ENCODE results near the gene ACTR10. TPM values are rescaled to one million over a fixed set of nuclear protein-coding genes. Genes with fewer than 3 reads are reported as not detected.
"Not testable (repeated sequence)": the region's sequence is repeated elsewhere in the genome, so short reads cannot be mapped to it uniquely, and the experiment has no call there.

ACTR10 gene
- total and polyA plus RNA-seq, 2 experiments from 2014 or later, result 106 to 112 TPM

GRCh38 chr14:58249611-58250010, 49.7 kb downstream of the ACTR10 start:
- TF ChIP-seq, protein P1, sequence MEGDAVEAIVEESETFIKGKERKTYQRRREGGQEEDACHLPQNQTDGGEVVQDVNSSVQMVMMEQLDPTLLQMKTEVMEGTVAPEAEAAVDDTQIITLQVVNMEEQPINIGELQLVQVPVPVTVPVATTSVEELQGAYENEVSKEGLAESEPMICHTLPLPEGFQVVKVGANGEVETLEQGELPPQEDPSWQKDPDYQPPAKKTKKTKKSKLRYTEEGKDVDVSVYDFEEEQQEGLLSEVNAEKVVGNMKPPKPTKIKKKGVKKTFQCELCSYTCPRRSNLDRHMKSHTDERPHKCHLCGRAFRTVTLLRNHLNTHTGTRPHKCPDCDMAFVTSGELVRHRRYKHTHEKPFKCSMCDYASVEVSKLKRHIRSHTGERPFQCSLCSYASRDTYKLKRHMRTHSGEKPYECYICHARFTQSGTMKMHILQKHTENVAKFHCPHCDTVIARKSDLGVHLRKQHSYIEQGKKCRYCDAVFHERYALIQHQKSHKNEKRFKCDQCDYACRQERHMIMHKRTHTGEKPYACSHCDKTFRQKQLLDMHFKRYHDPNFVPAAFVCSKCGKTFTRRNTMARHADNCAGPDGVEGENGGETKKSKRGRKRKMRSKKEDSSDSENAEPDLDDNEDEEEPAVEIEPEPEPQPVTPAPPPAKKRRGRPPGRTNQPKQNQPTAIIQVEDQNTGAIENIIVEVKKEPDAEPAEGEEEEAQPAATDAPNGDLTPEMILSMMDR (IDR thresholded peaks at IDR 0.05; ENCODE audit: poor library complexity), result no peak
- TF ChIP-seq EZH2phosphoT487 (IDR thresholded peaks at IDR 0.05; ENCODE audit: low read depth, severe bottlenecking, unreplicated experiment) (no peak), EZH2 (IDR thresholded peaks at IDR 0.05; ENCODE audit: borderline replicate concordance) (no peak)
- Histone ChIP-seq H3K36me3 (replicated peaks; ENCODE audit: insufficient read depth, low read depth) (no peaks in the 10 kb centered on the region), H3K4me1 (ENCODE audit: insufficient read depth) (peaks cover 16% of the 10 kb centered on the region), H3K27me3 (no peaks in the 10 kb centered on the region), H3K4me2 (no peak overlapping the region), H3K4me3 (no peak overlapping the region), H4K20me1 (ENCODE audit: insufficient read depth, poor library complexity, severe bottlenecking) (peaks cover 40% of the 10 kb centered on the region), H3K27ac (no peak overlapping the region), H3K79me2 (peaks cover 91% of the 10 kb centered on the region), H2AFZ (no peak overlapping the region), H3K9me3 (ENCODE audit: low read depth) (no peaks in the 10 kb centered on the region), H3K9me2 (replicated peaks; ENCODE audit: insufficient read depth) (no peaks in the 10 kb centered on the region)
- DNase-seq (ENCODE audit: low spot score), result no peak
- 96% methylated on average over 8 of the region's 8 CpGs for WGBS (ENCODE audit: low lambda C conversion rate, missing lambda C conversion rate)

DNA sequence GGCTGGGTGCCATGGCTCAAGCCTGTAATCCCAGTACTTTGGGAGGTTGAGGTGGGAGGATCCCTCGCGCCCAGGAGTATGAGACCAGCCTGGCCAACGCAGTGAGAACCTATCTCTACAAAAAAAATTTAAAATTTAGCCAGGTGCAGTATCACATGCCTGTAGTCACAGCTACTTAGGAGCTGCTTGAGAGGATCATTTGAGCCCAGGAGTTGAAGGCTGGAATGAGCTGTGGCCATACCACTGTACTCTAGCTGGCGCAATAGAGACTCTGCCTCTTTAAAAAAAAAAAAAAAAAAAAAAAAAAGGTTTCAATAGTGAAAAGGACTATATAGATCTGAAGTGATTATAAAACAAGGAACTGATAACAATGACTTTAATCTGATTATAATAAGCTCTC, 58.2 kb downstream of the ACTR10 start:
- Histone ChIP-seq H3K9me3 (ENCODE audit: low read depth) (no peaks in the 10 kb centered on the region), H3K4me3 (no peak overlapping the region), H3K4me2 (no peak overlapping the region), H3K27me3 (no peaks in the 10 kb centered on the region), H3K27ac (no peak overlapping the region), H3K79me2 (peaks cover 58% of the 10 kb centered on the region), H4K20me1 (ENCODE audit: insufficient read depth, poor library complexity, severe bottlenecking) (no peaks in the 10 kb centered on the region), H3K36me3 (replicated peaks; ENCODE audit: insufficient read depth, low read depth) (peaks cover 6% of the 10 kb centered on the region), H3K4me1 (ENCODE audit: insufficient read depth) (no peaks in the 10 kb centered on the region), H3K9me2 (replicated peaks; ENCODE audit: insufficient read depth) (no peaks in the 10 kb centered on the region), H2AFZ (no peak overlapping the region)
- TF ChIP-seq EZH2phosphoT487 (IDR thresholded peaks at IDR 0.05; ENCODE audit: low read depth, severe bottlenecking, unreplicated experiment) (no peak), EZH2 (IDR thresholded peaks at IDR 0.05; ENCODE audit: borderline replicate concordance) (no peak)
- TF ChIP-seq, protein P1 (IDR thresholded peaks at IDR 0.05; ENCODE audit: poor library complexity), result no peak
- no peak for DNase-seq (ENCODE audit: low spot score)
- 98% methylated on average over 4 of the region's 4 CpGs for WGBS (ENCODE audit: low lambda C conversion rate, missing lambda C conversion rate)

DNA sequence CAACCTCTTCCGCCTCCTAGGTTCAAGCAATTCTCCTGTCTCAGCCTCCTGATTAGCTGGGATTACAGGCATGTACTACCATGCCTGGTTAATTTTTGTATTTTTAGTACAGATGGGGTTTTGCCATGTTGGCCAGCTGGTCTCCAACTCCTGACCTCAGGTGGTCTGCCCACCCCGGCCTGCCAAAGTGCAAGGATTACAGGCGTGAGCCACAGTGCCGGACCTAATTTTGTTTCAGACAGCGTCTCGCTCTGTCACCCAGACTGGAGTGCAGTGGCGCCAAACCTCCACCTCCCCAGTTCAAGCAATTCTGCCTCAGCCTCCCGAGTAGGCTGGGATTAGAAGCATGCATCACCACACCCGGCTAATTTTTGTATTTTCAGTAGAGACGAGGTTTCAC, 62.1 kb downstream of the ACTR10 start:
- H3K4me2 ChIP-seq; H3K4me1 ChIP-seq (ENCODE audit: insufficient read depth); H3K4me3 ChIP-seq; H3K9me3 ChIP-seq (ENCODE audit: low read depth); H3K27me3 ChIP-seq; DNase-seq (ENCODE audit: low spot score); H3K9me2 ChIP-seq (replicated peaks; ENCODE audit: insufficient read depth); H3K27ac ChIP-seq; H4K20me1 ChIP-seq (ENCODE audit: insufficient read depth, poor library complexity, severe bottlenecking); H2AFZ ChIP-seq; H3K36me3 ChIP-seq (replicated peaks; ENCODE audit: insufficient read depth, low read depth): not testable (repeated sequence)
- H3K79me2 ChIP-seq, result peaks cover 46% of the 10 kb centered on the region
- 99% methylated on average over 10 of the region's 10 CpGs for WGBS (ENCODE audit: low lambda C conversion rate, missing lambda C conversion rate)

DNA sequence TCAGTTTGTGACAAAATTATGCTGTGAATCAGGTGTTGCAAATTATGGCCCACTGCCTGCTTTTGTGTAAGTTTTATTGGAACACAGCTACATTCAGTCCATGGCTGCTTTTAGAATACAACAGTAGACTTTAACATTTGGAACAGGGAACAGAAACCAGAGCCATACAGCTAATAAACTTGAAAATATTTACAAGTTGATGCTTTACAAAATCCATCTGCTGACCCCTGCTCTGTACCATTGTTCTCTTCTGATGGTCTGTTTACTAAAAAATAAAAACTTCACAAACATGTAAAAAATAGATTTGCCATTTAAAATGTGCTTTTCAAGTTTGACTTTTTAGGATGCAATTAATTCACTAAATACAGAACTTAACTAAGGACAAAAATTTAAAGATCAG, 65.5 kb downstream of the ACTR10 start:
- Histone ChIP-seq H3K4me1 (ENCODE audit: insufficient read depth) (no peaks in the 10 kb centered on the region), H3K4me3 (no peak overlapping the region), H3K9me2 (replicated peaks; ENCODE audit: insufficient read depth) (no peaks in the 10 kb centered on the region), H3K9me3 (ENCODE audit: low read depth) (no peaks in the 10 kb centered on the region), H3K27ac (peak overlapping the region; percentile 11), H3K36me3 (replicated peaks; ENCODE audit: insufficient read depth, low read depth) (peaks cover 4% of the 10 kb centered on the region), H3K27me3 (no peaks in the 10 kb centered on the region), H2AFZ (no peak overlapping the region), H3K4me2 (no peak overlapping the region), H4K20me1 (ENCODE audit: insufficient read depth, poor library complexity, severe bottlenecking) (no peaks in the 10 kb centered on the region), H3K79me2 (peaks cover 65% of the 10 kb centered on the region)
- DNase-seq (ENCODE audit: low spot score), result no peak
- TF ChIP-seq, protein P1 (IDR thresholded peaks at IDR 0.05; ENCODE audit: poor library complexity), result no peak
- TF ChIP-seq EZH2 (IDR thresholded peaks at IDR 0.05; ENCODE audit: borderline replicate concordance) (no peak), EZH2phosphoT487 (IDR thresholded peaks at IDR 0.05; ENCODE audit: low read depth, severe bottlenecking, unreplicated experiment) (no peak)

Measured in hepatocyte (in vitro differentiated cells).